C4-2B (cell line): Measurements from ENCODE around the gene SUGP2.

Source experiments
- ZFX ChIP-seq: fragments of 450-650 bp; IDR thresholded peaks from 2 replicates; pipeline ENCODE4 v1.6.1; 2017
- TF ChIP-seq, protein P1 (sequence below): fragments of 450-650 bp; conservative IDR thresholded peaks from 2 replicates; pipeline ENCODE4 v1.5.1; 2017; ENCODE audit warnings: mild to moderate bottlenecking

DNA sequence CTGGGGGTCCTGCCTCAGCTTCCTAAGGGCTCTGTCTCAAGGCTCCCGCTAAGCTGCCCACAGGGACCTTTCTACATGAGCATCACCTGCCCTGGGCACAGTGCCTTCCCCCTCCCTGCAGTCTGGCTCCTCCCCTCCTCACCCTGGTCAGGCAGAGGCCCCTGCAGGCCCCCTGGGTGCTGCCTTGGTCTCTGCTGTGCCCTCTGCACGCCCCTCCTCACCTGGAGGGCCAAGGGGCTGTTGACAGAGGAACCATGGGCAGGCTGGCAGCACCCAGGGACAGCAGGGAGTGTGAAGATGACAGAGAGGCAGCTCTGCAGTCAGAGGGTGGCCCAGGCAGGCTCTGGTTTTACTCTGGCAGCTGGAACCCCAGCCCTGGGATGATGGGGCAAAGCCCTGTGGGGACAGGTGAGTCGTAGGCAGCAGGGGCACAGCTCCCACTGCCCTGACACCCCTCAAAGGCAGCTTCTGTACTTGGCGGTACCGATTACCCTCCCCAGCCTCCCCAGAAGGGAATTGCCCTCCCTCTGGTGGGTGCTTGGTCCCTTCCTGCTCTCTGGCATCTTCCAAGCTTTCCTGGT, 43.1 kb downstream of the SUGP2 start:
- TF ChIP-seq, protein P1, sequence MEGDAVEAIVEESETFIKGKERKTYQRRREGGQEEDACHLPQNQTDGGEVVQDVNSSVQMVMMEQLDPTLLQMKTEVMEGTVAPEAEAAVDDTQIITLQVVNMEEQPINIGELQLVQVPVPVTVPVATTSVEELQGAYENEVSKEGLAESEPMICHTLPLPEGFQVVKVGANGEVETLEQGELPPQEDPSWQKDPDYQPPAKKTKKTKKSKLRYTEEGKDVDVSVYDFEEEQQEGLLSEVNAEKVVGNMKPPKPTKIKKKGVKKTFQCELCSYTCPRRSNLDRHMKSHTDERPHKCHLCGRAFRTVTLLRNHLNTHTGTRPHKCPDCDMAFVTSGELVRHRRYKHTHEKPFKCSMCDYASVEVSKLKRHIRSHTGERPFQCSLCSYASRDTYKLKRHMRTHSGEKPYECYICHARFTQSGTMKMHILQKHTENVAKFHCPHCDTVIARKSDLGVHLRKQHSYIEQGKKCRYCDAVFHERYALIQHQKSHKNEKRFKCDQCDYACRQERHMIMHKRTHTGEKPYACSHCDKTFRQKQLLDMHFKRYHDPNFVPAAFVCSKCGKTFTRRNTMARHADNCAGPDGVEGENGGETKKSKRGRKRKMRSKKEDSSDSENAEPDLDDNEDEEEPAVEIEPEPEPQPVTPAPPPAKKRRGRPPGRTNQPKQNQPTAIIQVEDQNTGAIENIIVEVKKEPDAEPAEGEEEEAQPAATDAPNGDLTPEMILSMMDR: no peak
- no peak for TF ChIP-seq ZFX
